ENCODE measurements around the gene UBASH3A.

DNA sequence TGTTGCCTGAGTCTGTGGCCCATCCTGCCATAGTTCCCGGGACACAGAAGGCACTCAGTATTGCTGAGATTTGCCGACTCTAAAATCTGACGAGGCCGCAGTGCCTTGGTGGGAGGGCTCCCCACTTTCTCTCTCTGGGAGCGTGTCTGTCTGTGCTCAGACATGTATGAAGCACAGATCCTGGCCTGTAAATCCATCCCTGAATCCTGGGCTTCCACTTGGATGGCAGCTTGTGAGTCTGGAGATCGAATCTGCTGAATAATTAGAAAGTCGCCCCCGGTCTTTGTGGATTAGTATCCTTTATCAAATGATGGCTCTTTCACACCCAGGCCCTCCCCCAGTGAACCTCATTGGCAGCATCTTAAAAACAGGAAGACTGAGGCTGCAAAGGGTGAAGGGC lies 10.4 kb downstream of the UBASH3A start:
- TF ChIP-seq, protein P1, sequence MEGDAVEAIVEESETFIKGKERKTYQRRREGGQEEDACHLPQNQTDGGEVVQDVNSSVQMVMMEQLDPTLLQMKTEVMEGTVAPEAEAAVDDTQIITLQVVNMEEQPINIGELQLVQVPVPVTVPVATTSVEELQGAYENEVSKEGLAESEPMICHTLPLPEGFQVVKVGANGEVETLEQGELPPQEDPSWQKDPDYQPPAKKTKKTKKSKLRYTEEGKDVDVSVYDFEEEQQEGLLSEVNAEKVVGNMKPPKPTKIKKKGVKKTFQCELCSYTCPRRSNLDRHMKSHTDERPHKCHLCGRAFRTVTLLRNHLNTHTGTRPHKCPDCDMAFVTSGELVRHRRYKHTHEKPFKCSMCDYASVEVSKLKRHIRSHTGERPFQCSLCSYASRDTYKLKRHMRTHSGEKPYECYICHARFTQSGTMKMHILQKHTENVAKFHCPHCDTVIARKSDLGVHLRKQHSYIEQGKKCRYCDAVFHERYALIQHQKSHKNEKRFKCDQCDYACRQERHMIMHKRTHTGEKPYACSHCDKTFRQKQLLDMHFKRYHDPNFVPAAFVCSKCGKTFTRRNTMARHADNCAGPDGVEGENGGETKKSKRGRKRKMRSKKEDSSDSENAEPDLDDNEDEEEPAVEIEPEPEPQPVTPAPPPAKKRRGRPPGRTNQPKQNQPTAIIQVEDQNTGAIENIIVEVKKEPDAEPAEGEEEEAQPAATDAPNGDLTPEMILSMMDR (IDR thresholded peaks at IDR 0.05) = no peak
- TF ChIP-seq EP300 (IDR thresholded peaks at IDR 0.05) = no peak
- no peak for TF ChIP-seq POLR2A (IDR thresholded peaks at IDR 0.05)
- no peak for TF ChIP-seq POLR2AphosphoS5 (IDR thresholded peaks at IDR 0.05)
